HepG2 (cell line): ENCODE data around the gene ACCS. TPM values are rescaled to one million over a fixed set of nuclear protein-coding genes. Genes with fewer than 3 reads are reported as not detected.

Experiments used
- ATAC-seq: fragments of 200-7000 bp; cut with Tn5 transposase; 3 replicates; pipeline ENCODE4 v1.9.1; 2020; ENCODE audit warnings: mild to moderate bottlenecking, moderate library complexity
- BruUV-seq: library from RNA; stranded (reverse); fragments of 400-500 nt; replicated peaks from 2 replicates; lab custom pipeline; 2021; lab: Mats Ljungman, UMichigan
- CTCF ChIA-PET: fragments of 300-600 bp; formaldehyde crosslinking; extraction: SDS; loops from one replicate; lab custom pipeline; 2021; ENCODE audit warnings: low total read pairs, inconsistent platforms, low intra/inter-chr PET ratio; lab: Yijun Ruan, JAX
- POLR2A ChIA-PET: fragments of 350-600 bp; sonication (Branson Sonifier 250); formaldehyde crosslinking; loops from one replicate; lab custom pipeline; 2020; ENCODE audit warnings: antibody characterized with exemption, inconsistent platforms; lab: Yijun Ruan, JAX
- DNase-seq: peaks from one replicate; pipeline ENCODE4 v3.0.0-alpha.2; 2015; ENCODE audit warnings: low spot score
- FAIRE-seq: peaks from 3 replicates; lab custom pipeline; 2011; peaks lifted over from hg19 to GRCh38; lab: Jason Lieb, UNC
- H2AFZ ChIP-seq: one replicate; pipeline ENCODE4 v1.6.1; 2011; ENCODE audit warnings: low read length, inconsistent platforms
- H3K27ac ChIP-seq: fragments of 300-600 bp; 3 replicates; pipeline ENCODE4 v1.8.0; 2011; ENCODE audit warnings: mixed run types, mild to moderate bottlenecking, mixed read lengths, low read length, inconsistent platforms; ENCODE audit not compliant: insufficient read depth; ENCODE audit errors: extremely low read length
- H3K27me3 ChIP-seq, 2 experiments: fragments of 200-600 bp in 1 of 2; 2 replicates in 1 of 2; 3 replicates in 1 of 2; pipeline versions ENCODE4 v1.6.0 to v1.8.0; 2011; ENCODE audit warnings: low read length in 2 of 2, mild to moderate bottlenecking in 2 of 2, moderate library complexity in 2 of 2, inconsistent platforms in 1 of 2; ENCODE audit not compliant: insufficient read depth in 2 of 2, control insufficient read depth in 1 of 2
- H3K36me3 ChIP-seq, 2 experiments: fragments of 200-600 bp in 1 of 2; replicated peaks in 1 of 2; 2 replicates in 1 of 2; 3 replicates in 1 of 2; pipeline versions ENCODE4 v1.5.1 to v1.8.0; 2011; ENCODE audit warnings: low read length in 2 of 2, inconsistent platforms in 1 of 2; ENCODE audit not compliant: insufficient read depth in 2 of 2, control insufficient read depth in 1 of 2
- H3K4me1 ChIP-seq: 2 replicates; pipeline ENCODE4 v1.5.1; 2012; ENCODE audit warnings: low read length, inconsistent platforms; ENCODE audit not compliant: insufficient read depth
- H3K4me2 ChIP-seq: 2 replicates; pipeline ENCODE4 v1.6.0; 2011; ENCODE audit warnings: low read depth, low read length, inconsistent platforms
- H3K4me3 ChIP-seq, 3 experiments: fragments of 200-600 bp in 1 of 3; sonication (generic), shearing (Covaris generic) in 1 of 3; replicated peaks in 1 of 3; 2 replicates each; pipeline ENCODE4 v1.5.1; 2011 to 2016; ENCODE audit warnings: low read length in 3 of 3, inconsistent platforms in 2 of 3, low read depth in 2 of 3, mild to moderate bottlenecking in 2 of 3, control low read depth in 1 of 3, mixed read lengths in 1 of 3; ENCODE audit not compliant: insufficient read depth in 1 of 3
- H3K79me2 ChIP-seq: one replicate; pipeline ENCODE4 v1.6.1; 2011; ENCODE audit warnings: low read length, inconsistent platforms; ENCODE audit not compliant: insufficient read depth
- H3K9ac ChIP-seq: 2 replicates; pipeline ENCODE4 v1.6.0; 2011; ENCODE audit warnings: mild to moderate bottlenecking, low read depth, low read length, inconsistent platforms; ENCODE audit not compliant: insufficient read depth
- H3K9me3 ChIP-seq: 2 replicates; pipeline ENCODE4 v1.5.1; 2012; ENCODE audit warnings: mild to moderate bottlenecking, low read length
- H4K20me1 ChIP-seq: 2 replicates; pipeline ENCODE4 v1.6.0; 2011; ENCODE audit warnings: inconsistent platforms, mild to moderate bottlenecking, low read length, moderate library complexity; ENCODE audit not compliant: insufficient read depth
- ELF3 ChIP-seq: IDR thresholded peaks from 2 replicates; pipeline ENCODE4 v1.6.1; 2016; ENCODE audit warnings: missing genetic modification reagents, missing compliant biosample characterization
- ELF4 ChIP-seq: sonication (generic); formaldehyde crosslinking; IDR thresholded peaks from 2 replicates; pipeline ENCODE4 v1.5.0; 2020; ENCODE audit warnings: missing genetic modification reagents, mild to moderate bottlenecking, moderate library complexity, borderline replicate concordance
- RAD51 ChIP-seq: fragments of 450-650 bp; IDR thresholded peaks from 2 replicates; pipeline ENCODE4 v1.6.1; 2016; ENCODE audit warnings: borderline replicate concordance
- REL ChIP-seq: sonication (generic); formaldehyde crosslinking; conservative IDR thresholded peaks from 2 replicates; pipeline ENCODE4 v1.8.0; 2022; ENCODE audit warnings: mild to moderate bottlenecking, missing genetic modification reagents, moderate library complexity
- SNAI1 ChIP-seq: sonication (generic); formaldehyde crosslinking; IDR thresholded peaks from 2 replicates; pipeline ENCODE4 v1.5.0; 2020; ENCODE audit warnings: mild to moderate bottlenecking, missing genetic modification reagents, borderline replicate concordance
- ZFP36 ChIP-seq: fragments of 150-350 bp; IDR thresholded peaks from 2 replicates; pipeline ENCODE4 v1.6.1; 2018; ENCODE audit warnings: borderline replicate concordance, low read length, low read depth; ENCODE audit not compliant: partially characterized antibody
- ZNF382 ChIP-seq: sonication (generic); formaldehyde crosslinking; IDR thresholded peaks from 2 replicates; pipeline ENCODE4 v1.5.0; 2020; ENCODE audit warnings: missing genetic modification reagents, mild to moderate bottlenecking, borderline replicate concordance
- ZNF510 ChIP-seq: sonication (generic); formaldehyde crosslinking; IDR thresholded peaks from 2 replicates; pipeline ENCODE4 v1.4.0; 2020; ENCODE audit warnings: low read depth, mild to moderate bottlenecking, missing genetic modification reagents
- ZNF564 ChIP-seq: sonication (generic); formaldehyde crosslinking; IDR thresholded peaks from 2 replicates; pipeline ENCODE4 v1.8.1; 2023; ENCODE audit warnings: mild to moderate bottlenecking, missing genetic modification reagents
- ZNF598 ChIP-seq: sonication (generic); formaldehyde crosslinking; IDR thresholded peaks from 2 replicates; pipeline ENCODE4 v1.5.1; 2020; ENCODE audit warnings: mild to moderate bottlenecking, missing genetic modification reagents, borderline replicate concordance
- WGBS: methylation state at CpG from one replicate; pipeline ENCODE4 v1.1.6; 2017; ENCODE audit warnings: low lambda C conversion rate; 5-methylcytosine and 5-hydroxymethylcytosine counted together
- in situ Hi-C: cut with HindIII; loops from 2 replicates; pipeline ENCODE4 v1.10.0; 2017; ENCODE audit warnings: low pct_unique_long_range_greater_than_20kb; ENCODE audit not compliant: extremely low pct_ligation_motif_present
- intact Hi-C: fragments of 100-400 bp; cut with micrococcal nuclease; formaldehyde crosslinking; loops from one replicate; pipeline ENCODE4 v1.10.0; 2022; ENCODE audit not compliant: unreplicated experiment
- polyA plus RNA-seq, 8 experiments: library from polyadenylated mRNA; depleted of rRNA in 3 of 8; stranded (reverse) in 7 of 8; unstranded in 1 of 8; fragments of >200 nt; fragmentation: Illumina TruSeq in 4 of 8; extraction: Trizol in 4 of 8; gene quantifications; 2 replicates each; pipeline versions ENCODE4 v1.2.1 to v1.2.3, GENCODE V29; 2011 to 2016; ENCODE audit warnings: low read depth in 4 of 8, missing spikeins in 1 of 8, mixed read lengths in 1 of 8; ENCODE audit not compliant: insufficient read depth in 1 of 8
- total RNA-seq, 5 experiments: library from RNA; depleted of rRNA; stranded (reverse); fragments of >200 nt; fragmentation: Illumina TruSeq; extraction: Trizol; gene quantifications; 2 replicates each; pipeline ENCODE4 v1.2.3, GENCODE V29; 2016; ENCODE audit warnings: low read depth in 1 of 5
- TF ChIP-seq, protein P1 (sequence below): IDR thresholded peaks from 2 replicates; pipeline ENCODE4 v1.6.1; 2018; ENCODE audit warnings: missing genetic modification reagents, mild to moderate bottlenecking, missing compliant biosample characterization
- TF ChIP-seq, protein P2 (sequence below): IDR thresholded peaks from 2 replicates; pipeline ENCODE4 v1.6.1; 2016; ENCODE audit warnings: control low read depth
- TF ChIP-seq, protein P3 (sequence below): sonication (generic); formaldehyde crosslinking; IDR thresholded peaks from 2 replicates; pipeline ENCODE4 v1.8.1; 2023; ENCODE audit warnings: mild to moderate bottlenecking, moderate library complexity, missing genetic modification reagents
- TF ChIP-seq, protein P4 (sequence below): sonication (generic); formaldehyde crosslinking; IDR thresholded peaks from 2 replicates; pipeline ENCODE4 v1.5.0; 2020; ENCODE audit warnings: missing genetic modification reagents, mild to moderate bottlenecking, borderline replicate concordance
- TF ChIP-seq, protein P5 (sequence below): sonication (generic); formaldehyde crosslinking; IDR thresholded peaks from 2 replicates; pipeline ENCODE4 v1.4.0; 2020; ENCODE audit warnings: missing genetic modification reagents
- TF ChIP-seq, protein P6 (sequence below): IDR thresholded peaks from 2 replicates; pipeline ENCODE4 v1.6.1; 2016; ENCODE audit warnings: low read depth, borderline replicate concordance
- TF ChIP-seq, protein P7 (sequence below): IDR thresholded peaks from 2 replicates; pipeline ENCODE4 v1.6.1; 2016; ENCODE audit warnings: mild to moderate bottlenecking, missing biosample characterization, missing genetic modification reagents

ACCS gene
- total and polyA plus RNA-seq, 2 of the 13 experiments (the other 11 are each of a cell fraction or from before 2014, with no cell fraction given) = 0.55 to 0.59 TPM

DNA sequence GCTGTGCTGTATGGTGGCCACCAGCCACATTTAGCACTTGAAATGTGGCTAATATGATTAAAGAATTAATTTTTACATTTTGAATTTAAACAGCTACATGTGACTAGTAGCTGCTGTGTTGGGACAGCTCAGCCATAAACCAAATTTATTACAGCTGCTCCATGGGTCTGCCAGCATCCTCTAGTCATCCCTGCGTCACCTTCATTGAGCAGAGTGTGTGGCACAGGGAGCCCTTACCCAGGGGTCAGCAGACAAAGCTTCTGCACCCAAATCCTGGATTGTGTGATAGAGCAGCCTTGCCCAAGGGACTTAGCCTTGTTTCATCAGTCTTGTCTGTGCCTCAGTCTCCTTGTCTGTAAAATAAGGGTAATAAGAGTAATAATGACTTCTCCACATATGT lies 37.7 kb upstream of the ACCS start:
- WGBS = 60% methylated on average over 1 of the region's 1 CpG
- Histone ChIP-seq H3K79me2 (no peaks in the 10 kb centered on the region), H3K4me2 (no peak overlapping the region), H4K20me1 (no peaks in the 10 kb centered on the region), H3K9me3 (no peaks in the 10 kb centered on the region), H3K9ac (no peak overlapping the region), H2AFZ (no peak overlapping the region), H3K4me3 (no peak overlapping the region), H3K36me3 (no peaks in the 10 kb centered on the region), H3K27me3 (peaks cover 4 to 9% of the 10 kb centered on the region in 2 experiments; a peak in 2 of 5 replicates), H3K4me1 (no peaks in the 10 kb centered on the region), H3K27ac (no peak overlapping the region)
- TF ChIP-seq SNAI1 (CRISPR knock-in tag) (no peak), ELF4 (CRISPR knock-in tag) (no peak), ELF3 (CRISPR knock-in tag) (no peak), ZNF510 (CRISPR knock-in tag) (no peak), ZNF382 (CRISPR knock-in tag) (no peak), ZNF564 (no peak), RAD51 (no peak), ZFP36 (no peak), REL (no peak), ZNF598 (no peak)
- TF ChIP-seq, protein P1, sequence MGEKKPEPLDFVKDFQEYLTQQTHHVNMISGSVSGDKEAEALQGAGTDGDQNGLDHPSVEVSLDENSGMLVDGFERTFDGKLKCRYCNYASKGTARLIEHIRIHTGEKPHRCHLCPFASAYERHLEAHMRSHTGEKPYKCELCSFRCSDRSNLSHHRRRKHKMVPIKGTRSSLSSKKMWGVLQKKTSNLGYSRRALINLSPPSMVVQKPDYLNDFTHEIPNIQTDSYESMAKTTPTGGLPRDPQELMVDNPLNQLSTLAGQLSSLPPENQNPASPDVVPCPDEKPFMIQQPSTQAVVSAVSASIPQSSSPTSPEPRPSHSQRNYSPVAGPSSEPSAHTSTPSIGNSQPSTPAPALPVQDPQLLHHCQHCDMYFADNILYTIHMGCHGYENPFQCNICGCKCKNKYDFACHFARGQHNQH (CRISPR knock-in tag) = no peak
- TF ChIP-seq, protein P2, sequence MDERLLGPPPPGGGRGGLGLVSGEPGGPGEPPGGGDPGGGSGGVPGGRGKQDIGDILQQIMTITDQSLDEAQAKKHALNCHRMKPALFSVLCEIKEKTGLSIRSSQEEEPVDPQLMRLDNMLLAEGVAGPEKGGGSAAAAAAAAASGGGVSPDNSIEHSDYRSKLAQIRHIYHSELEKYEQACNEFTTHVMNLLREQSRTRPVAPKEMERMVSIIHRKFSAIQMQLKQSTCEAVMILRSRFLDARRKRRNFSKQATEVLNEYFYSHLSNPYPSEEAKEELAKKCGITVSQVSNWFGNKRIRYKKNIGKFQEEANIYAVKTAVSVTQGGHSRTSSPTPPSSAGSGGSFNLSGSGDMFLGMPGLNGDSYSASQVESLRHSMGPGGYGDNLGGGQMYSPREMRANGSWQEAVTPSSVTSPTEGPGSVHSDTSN = no peak
- TF ChIP-seq, protein P3, sequence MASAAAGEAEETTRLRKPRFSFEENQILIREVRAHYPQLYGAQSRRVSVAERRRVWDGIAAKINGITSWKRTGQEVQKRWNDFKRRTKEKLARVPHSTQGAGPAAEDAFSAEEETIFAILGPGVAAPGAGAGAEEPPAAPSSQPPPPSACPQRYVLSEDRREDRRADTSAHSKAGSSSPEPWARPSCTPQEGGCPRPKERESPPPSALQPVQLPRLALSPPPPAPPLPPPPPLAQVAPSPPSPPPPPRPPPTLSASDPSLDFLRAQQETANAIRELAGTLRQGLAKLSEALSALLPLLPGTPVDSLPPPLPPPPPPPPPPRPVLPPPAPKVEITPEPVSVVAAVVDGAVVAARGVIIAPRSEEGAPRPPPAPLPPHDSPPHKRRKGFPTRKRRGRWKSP (CRISPR knock-in tag) = no peak
- TF ChIP-seq, protein P4, sequence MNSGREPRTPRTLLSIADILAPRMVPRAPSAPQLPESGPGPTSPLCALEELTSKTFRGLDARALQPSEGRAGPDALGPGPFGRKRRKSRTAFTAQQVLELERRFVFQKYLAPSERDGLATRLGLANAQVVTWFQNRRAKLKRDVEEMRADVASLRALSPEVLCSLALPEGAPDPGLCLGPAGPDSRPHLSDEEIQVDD (CRISPR knock-in tag) = no peak
- TF ChIP-seq, protein P5, sequence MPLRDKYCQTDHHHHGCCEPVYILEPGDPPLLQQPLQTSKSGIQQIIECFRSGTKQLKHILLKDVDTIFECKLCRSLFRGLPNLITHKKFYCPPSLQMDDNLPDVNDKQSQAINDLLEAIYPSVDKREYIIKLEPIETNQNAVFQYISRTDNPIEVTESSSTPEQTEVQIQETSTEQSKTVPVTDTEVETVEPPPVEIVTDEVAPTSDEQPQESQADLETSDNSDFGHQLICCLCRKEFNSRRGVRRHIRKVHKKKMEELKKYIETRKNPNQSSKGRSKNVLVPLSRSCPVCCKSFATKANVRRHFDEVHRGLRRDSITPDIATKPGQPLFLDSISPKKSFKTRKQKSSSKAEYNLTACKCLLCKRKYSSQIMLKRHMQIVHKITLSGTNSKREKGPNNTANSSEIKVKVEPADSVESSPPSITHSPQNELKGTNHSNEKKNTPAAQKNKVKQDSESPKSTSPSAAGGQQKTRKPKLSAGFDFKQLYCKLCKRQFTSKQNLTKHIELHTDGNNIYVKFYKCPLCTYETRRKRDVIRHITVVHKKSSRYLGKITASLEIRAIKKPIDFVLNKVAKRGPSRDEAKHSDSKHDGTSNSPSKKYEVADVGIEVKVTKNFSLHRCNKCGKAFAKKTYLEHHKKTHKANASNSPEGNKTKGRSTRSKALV = no peak
- TF ChIP-seq, protein P6, sequence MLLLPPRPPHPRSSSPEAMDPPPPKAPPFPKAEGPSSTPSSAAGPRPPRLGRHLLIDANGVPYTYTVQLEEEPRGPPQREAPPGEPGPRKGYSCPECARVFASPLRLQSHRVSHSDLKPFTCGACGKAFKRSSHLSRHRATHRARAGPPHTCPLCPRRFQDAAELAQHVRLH (CRISPR knock-in tag) = no peak
- TF ChIP-seq, protein P7, sequence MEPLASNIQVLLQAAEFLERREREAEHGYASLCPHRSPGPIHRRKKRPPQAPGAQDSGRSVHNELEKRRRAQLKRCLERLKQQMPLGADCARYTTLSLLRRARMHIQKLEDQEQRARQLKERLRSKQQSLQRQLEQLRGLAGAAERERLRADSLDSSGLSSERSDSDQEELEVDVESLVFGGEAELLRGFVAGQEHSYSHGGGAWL (CRISPR knock-in tag) = no peak
- FAIRE-seq (no peak), ATAC-seq (no peak), DNase-seq (no peak)
- POLR2A ChIA-PET = no interaction called here
- CTCF ChIA-PET = no interaction called here
- in situ Hi-C loops (no loop called here), intact Hi-C loops (no loop called here)
- BruUV-seq = no TSS peak
